ENCODE results near the gene SLC22A23.

SLC22A23 gene

GRCh38 chr6:3222506-3223038 is 234.3 kb downstream of the SLC22A23 start:
- DNase-seq (ENCODE audit: low spot score), result no peak

DNA sequence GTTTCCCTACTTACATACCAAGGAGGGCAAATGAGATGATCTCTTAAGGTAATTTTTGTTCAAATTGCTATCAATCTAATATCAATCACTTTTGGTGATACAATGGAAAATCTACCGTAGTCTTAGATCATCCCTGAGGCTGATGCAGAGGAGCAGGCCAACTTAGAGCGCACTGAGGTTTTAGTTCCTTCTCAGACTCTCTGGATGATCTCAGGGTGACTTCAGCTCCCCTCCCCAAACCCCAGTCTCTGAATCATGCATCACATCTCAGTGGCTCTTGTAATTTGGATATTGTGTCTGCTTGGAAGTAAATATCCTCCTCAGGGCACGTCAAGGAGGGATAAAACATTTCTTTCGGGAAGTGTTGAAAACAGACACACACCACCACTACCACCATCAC is 235.3 kb downstream of the SLC22A23 start:
- no peak for DNase-seq (ENCODE audit: low spot score)

- DNase-seq (ENCODE audit: low spot score), result no peak
Observed at GRCh38 chr6:3220366-3220765, 236.5 kb downstream of the SLC22A23 start.
